HG03097 (cell line): ENCODE results near the gene DYRK2.
A peak's percentile ranks its signal among the peaks of the same experiment; 100 is the strongest.

ENCODE experiments used
- ATAC-seq: cut with Tn5 transposase; IDR thresholded peaks from one replicate; pipeline ENCODE4 v1.9.1; 2021; ENCODE audit not compliant: unreplicated experiment, low FRiP score

Gene DYRK2

GRCh38 chr12:67648521-67649260, at the start of gene DYRK2:
TSS of gene DYRK2 (plus strand) at chr12:67648745. CDS start at chr12:67649134, 389 bp downstream.
- no peak for ATAC-seq

- ATAC-seq = no peak
Measured at GRCh38 chr12:67599691-67600090, 48.9 kb upstream of the DYRK2 start.

- ATAC-seq = no peak
Measured at GRCh38 chr12:67601126-67601525, 47.4 kb upstream of the DYRK2 start.

GRCh38 chr12:67609226-67609870, 39.2 kb upstream of the DYRK2 start:
- no peak for ATAC-seq

- no peak for ATAC-seq
Measured at GRCh38 chr12:67613040-67613439, 35.5 kb upstream of the DYRK2 start.

- no peak for ATAC-seq
Measured at GRCh38 chr12:67617629-67618028, 30.9 kb upstream of the DYRK2 start.

GRCh38 chr12:67618303-67618702, 30.2 kb upstream of the DYRK2 start:
- no peak for ATAC-seq

- ATAC-seq = no peak
Measured at GRCh38 chr12:67621112-67621511, 27.4 kb upstream of the DYRK2 start.

GRCh38 chr12:67621926-67622325, 26.6 kb upstream of the DYRK2 start:
- ATAC-seq = no peak

- ATAC-seq = no peak
Measured at GRCh38 chr12:67623259-67623658, 25.3 kb upstream of the DYRK2 start.

GRCh38 chr12:67624355-67624754, 24.2 kb upstream of the DYRK2 start:
- no peak for ATAC-seq

- no peak for ATAC-seq
Measured at GRCh38 chr12:67625004-67625403, 23.5 kb upstream of the DYRK2 start.

GRCh38 chr12:67626156-67626555, 22.4 kb upstream of the DYRK2 start:
- no peak for ATAC-seq

- peak; percentile 98 for ATAC-seq
Measured at GRCh38 chr12:67630373-67631088, 18.0 kb upstream of the DYRK2 start.

- no peak for ATAC-seq
Measured at GRCh38 chr12:67632005-67632404, 16.5 kb upstream of the DYRK2 start.

- no peak for ATAC-seq
Measured at GRCh38 chr12:67633024-67633610, 15.4 kb upstream of the DYRK2 start.

GRCh38 chr12:67633708-67634107, 14.8 kb upstream of the DYRK2 start:
- no peak for ATAC-seq

- no peak for ATAC-seq
Measured at GRCh38 chr12:67634303-67634761, 14.2 kb upstream of the DYRK2 start.

- no peak for ATAC-seq
Measured at GRCh38 chr12:67637718-67638117, 10.8 kb upstream of the DYRK2 start.

- ATAC-seq = no peak
Measured at GRCh38 chr12:67638694-67639093, 9.9 kb upstream of the DYRK2 start.

- ATAC-seq = no peak
Measured at GRCh38 chr12:67640863-67641262, 7.7 kb upstream of the DYRK2 start.
